AG08395 (cell line): Measurements from ENCODE around the gene RAB17.

Experiments
- DNase-seq: peaks from one replicate; pipeline ENCODE4 v3.0.0; 2012; ENCODE audit warnings: mixed read lengths, low spot score

Gene RAB17

DNA sequence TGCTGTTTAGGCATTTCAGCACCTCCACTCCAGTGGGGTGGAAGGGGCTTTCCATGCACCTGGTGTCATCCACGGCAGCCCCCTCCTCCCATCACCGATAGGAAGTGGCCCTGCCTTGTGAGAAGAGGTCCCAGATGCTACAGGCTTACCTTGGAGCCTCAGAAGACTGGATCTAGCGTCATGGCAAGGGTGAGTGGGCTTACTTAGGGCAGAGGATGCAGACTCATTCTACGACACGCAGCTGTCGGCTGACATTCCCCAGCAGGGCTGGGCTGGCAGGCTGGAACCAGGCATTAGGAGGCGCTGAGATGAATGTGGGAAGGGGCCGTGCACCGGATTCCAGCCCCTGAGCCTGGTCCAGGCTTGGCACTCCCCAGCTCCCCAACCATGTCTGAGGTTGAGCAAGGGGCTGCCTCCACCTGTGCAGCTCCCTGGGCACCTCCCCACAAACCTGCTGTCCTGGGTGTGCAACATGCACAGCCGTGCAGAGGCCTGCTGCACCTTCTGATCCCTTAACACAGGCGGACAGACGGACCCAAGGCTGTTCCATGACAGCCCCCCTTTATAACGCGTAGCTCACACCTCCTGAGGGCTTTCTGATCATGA, 25.9 kb downstream of the RAB17 start:
- no peak for DNase-seq

DNA sequence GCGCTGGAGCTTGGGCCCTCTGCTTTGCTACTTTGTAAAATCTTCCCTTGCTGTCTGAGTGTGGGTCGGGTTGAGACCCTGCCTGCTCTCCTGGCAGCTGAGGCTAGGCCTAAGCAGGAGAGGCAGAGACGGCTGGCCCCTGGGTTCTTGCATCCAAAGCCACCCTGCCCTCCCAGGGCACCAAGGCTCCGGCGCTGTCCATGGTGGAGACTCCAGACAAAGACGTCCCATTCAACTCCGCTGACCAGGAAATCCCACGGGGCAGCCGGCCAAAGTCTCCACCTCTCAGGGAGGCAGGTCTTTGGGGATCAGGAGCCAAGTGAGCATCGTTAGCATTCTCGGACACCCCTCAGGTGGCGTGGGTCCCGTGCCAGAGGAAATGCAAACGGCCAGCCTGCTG, 26.7 kb downstream of the RAB17 start:
- DNase-seq, result peak; percentile 46

DNA sequence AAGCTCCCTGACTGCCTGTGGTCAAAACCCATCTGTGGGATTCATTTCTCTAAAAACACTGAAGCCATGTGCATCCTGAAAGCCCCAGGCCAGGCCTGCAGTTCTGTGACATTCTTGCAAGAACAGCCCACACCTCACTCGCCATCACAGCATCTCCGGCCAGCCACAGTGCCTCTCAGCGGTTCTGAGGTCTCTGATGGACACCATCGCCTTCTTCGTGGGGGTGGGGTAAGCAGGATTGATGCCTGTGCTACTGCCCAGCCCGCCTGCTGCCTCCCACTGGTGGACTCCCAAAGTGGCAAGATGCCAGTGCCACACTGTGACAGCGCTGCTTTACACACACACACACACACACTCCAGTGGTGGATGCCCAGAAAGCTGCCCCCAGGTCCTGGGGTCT, 29.3 kb downstream of the RAB17 start:
- DNase-seq, result no peak

DNA sequence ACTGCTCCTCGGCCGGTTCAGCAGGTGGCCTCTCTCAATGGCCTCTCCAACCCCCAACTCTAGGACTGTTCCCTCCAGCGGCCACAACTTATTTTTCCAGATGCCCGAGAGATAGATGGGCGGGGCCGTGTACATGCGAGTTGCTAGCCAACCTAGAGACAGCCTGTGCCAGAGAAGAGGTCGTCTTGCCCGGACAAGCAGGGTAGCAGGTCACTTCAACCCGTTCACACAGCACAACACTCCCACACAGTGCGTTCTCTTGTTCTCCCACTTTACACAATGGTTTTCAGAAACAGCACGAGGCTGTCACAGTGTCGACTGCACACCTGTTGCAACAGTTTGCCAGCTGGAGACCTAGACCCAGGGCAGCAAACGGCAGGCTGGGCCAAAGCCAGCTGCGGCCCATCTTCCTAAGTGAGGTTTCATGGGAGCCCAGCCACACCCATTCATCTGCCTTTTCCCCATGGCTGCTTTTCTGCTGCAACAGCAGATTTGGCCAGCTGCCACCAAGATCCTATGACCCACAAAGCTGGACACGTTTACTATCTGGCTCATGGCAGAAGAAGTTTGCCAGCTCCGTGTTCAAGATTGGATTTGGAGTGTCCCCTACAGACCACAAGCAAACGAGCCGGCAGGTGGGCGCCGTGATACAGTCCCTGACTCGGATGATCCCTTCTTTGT, 31.4 kb downstream of the RAB17 start:
- DNase-seq, result peak; percentile 83

DNA sequence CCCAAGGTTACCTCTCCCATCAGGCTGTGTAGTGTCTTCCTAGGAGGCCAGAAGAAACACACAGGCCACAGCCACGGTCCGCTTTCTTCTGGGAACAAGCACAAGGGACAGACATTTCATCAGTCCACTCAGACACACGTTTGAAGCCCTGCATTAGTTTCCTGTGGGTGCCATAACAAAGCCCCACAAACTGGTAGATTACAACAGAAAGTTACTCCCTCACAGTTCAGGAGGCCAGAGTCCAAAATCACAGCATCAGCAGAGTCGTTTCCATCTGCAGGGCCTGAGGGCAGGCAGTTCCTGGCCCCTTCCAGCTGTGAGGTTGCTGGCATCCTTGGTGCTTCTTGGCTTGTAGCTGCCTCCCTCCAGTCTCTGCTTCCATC, 32.9 kb downstream of the RAB17 start:
- no peak for DNase-seq

DNA sequence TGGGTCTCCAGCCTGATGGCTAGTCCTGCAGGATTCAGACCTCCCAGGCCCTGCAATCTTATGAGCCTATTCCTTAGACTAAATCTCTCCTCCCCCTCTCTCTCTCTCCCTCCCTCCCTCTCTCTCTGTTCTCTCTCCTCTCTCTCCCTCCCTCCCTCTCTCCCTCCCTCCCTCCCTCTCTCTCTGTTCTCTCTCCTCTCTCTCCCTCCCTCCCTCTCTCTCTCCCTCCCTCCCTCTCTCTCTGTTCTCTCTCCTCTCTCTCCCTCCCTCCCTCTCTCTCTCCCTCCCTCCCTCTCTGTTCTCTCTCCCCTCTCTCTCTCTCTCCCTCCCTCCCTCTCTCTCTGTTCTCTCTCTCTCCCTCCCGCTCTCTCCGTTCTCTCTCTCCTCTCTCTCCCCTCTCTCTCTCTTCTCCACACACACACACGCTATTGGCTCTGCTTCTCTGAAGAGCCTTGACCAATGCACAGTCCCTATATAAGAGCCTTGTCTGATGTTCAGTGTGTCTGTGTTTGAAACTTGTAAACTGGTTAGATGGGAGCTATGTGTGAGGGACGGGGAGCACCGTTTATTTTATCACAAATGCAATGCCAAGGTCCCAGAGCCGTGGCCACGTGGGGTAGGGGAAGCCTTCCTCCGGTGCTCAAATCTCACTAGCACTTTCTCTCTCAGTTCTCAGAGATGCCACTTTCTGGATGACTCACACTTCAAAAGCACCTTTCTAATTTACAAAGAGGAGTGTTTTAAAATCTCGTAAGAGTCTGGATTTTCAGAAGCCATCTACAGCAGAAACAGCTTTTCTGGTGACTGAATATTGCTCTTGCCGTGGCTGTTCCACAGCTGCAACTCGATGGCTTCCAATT, 33.5 kb downstream of the RAB17 start:
- DNase-seq, result no peak

DNA sequence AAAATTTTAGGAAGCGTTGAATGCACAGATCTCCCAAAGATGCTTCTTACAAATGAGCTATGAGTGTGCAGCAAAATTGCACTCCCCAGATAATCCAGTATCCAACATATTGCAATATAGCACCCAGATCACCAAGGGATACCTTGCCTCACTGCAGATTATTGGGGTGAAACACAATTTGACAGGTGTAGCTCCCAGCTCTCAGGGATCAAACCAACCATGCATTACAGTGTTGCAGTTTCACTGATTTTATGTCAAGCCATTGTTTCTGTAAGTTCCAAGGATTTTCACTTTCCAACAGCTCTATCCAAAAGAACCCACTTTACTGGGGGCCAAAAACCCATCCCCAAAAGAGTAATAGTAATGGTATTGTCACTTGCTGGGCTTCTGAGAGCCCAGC, 35.0 kb downstream of the RAB17 start:
- DNase-seq, result no peak

DNA sequence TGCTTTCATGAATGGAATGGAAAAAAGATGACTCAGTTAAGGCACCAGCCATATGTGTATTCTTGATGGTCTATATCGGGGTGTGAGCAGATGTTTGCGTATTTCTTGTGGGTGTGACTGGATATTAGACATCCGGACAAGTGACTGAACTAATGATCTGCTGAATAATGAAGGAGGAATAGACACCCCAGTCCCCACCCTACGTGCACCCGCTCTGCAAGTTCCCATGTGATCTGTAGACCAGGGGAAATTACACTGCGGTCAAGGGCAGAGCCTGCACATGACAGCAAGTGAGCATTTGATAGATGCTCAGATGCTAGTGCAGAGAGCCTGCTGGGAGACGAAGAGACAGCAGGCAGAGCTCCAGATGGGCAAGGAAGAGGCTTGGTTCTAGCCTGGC, 36.6 kb downstream of the RAB17 start:
- DNase-seq, result no peak

DNA sequence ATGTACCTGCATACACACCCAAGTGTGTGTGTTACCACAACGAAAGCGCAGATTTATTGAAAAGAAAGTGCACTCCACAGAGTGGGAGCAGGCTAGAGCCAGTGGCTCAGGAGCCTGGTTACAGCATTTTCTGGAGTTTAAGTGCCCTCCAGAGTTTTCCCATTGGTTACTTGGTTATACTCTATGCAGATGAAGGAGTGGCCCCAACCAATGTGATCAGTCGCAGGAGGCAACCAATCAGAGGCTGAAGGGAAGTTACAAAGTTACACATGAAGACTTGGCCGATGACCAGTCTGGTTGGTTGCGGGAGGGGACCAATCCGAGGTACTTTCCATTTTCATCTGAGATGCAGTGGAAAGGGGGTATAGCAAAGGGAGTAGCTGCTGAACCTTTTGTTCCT, 37.6 kb downstream of the RAB17 start:
- DNase-seq, result no peak

DNA sequence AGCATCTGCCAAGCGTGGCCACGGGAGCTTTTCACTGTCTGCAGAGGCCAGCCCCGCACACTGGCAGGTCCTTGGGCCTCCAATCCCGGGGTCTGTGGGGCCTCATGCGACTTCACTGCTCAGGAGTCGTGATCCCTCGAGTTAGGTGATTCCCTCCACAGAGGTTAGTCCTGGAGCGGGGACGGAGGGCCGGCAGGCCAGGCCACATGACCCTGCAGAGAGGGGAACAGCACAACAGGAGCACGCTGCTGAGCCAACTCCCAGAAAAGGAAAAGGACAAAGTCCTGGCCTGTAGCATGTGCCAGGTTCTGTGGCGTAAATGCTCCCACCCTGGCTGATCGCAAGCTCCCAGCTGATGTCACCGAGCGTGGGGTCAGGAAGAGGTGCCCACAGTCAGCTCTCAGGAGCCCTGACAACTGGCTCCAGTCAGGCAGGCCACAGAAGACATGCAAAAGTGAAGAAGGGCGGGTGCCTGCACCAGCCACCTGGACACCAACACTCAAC, 39.4 kb downstream of the RAB17 start:
- no peak for DNase-seq

DNA sequence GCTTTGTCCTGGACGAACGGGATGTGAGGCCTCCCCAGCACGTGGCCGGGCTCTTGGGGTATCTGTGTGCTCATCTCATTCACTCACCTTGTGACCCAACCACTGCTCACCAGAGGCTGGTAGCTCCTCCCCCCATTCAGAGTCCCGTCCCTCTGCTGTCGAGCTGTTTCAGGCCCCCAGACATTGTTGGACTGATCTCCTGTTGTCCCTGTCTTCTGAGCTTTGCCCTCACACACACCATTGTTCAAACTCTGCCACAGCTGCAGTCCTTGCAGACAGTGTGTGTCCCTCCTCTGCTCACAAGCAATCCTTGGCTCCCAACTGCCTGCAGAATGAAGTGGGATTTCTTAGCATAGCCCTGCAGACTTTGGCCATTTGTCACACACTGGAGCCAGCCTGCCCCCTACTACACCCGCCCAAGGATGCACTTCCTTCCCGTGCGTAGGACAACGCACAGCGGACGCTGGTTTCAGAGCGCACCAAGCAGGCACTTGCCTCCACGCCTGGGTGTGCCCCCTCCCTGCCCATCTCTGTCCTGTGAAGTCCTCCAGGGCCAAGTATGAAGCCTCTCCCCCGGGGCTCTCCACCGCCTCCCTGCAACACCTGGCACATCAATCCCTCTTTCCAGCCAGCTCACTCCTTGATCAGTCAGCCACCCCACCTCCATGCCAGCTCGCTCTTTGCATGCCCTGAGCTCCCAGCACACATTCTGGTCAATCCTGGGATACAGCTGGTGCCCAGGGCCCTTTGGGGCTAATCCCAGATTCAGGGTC, 40.7 kb downstream of the RAB17 start:
- no peak for DNase-seq

DNA sequence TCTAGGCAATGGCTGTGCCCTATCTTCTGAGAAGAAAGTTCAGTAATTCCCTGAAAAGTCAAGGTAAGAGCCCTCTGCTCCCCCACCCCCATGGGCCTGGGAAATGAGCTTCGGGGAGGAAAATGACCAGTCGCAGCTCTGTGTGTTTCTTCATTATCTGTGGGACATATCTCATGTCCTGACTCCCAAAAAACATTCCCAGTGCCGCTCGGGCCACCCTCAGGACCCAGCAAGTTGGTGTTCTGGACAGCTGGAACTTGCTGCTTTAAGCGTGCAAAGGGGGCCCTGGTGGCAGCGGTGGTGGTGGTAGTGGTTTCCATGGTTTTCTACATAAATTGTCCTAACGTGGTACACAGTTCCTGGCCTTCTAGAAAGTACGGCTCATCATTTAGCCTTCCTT, 41.3 kb downstream of the RAB17 start:
- no peak for DNase-seq

DNA sequence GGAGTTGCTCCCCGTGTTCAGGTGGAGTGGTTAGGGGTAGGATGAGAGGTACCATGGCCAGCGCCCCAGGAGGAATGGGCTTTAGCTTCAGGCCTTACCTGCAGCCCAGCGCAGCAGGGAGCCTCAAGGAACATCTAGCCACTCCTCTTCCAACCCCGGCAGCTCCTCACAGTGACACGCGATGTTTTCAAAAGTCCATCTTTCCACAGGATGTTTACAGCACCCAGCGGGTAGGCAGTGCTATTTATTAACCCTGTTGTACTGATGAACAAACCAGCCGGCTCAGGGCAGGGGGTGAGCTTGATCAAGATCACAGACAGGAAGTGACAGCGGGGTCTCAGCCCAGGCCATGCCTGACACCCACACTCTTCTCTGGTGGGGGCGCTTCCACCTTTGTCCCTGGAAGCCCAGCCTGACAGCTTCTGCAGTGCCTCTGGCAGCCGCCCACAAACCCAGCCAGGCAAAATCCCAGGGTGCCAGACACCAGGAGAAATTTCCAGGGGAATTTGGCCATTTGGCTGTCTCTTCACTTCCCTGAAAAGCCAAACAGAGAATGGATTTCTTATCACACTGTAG, 42.6 kb downstream of the RAB17 start:
- no peak for DNase-seq

DNA sequence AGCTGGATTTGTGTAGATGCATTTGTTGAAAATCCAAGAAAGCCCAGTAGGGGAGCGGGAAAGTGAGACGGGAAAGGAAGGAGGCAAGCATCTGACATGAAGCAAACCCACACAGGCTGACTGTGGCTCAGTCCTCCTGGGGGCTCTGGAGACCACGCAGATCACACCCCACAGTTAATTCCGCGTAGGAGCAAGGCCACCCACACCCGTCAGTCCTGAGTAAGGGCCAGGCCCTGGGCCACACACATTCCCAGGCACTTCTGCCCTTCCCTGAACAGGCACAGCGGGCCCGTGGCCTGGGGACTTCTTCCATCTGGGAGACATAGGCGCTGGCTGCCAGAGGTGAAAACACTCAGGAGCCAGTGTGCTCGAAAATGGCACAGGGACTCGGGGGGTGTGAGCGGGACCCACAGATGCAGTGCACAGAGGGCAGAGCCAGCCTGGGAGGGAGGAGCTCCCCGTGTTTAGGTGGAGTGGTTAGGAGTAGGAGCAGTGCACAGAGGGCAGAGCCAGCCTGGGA, 43.6 kb downstream of the RAB17 start:
- DNase-seq, result no peak

DNA sequence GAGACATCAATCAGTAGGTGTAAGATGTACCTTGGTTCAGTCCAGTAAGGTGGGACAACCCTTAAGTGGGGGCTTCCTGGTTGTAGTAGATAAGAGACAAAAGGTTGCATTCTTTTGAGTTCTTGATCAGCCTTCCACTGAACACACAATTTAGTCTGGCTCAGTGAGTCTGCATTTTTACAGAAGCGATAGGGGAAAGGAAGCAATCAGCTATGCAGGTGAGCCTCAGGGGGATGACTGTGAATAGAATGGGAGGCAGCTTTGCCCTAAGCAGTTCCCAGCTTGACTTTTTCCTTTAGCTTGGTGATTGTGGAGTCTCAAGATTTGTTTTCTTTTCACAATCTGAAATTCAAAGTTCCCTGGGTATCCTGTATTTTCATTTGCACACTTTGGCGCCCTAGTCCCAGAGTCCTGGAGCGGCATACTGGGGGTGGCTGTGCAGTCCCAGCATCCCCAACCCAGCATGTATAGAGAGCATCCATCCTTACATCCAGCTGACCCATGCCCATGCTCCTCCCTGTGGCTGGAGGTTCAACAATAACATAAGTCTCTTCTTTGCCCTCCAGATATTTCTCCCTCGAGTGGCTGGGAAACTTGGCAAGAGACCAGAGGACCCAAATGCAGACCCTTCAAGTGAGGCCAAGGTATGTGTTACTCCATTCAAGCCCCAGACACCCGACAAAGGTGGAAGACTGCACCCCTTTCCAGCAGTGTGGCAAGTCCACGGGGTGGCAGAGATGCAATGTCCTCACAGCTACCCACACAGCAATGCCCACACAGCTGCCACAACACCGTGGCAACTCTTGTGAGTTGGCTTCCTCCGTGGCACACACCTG, 44.3 kb downstream of the RAB17 start:
- DNase-seq, result no peak

DNA sequence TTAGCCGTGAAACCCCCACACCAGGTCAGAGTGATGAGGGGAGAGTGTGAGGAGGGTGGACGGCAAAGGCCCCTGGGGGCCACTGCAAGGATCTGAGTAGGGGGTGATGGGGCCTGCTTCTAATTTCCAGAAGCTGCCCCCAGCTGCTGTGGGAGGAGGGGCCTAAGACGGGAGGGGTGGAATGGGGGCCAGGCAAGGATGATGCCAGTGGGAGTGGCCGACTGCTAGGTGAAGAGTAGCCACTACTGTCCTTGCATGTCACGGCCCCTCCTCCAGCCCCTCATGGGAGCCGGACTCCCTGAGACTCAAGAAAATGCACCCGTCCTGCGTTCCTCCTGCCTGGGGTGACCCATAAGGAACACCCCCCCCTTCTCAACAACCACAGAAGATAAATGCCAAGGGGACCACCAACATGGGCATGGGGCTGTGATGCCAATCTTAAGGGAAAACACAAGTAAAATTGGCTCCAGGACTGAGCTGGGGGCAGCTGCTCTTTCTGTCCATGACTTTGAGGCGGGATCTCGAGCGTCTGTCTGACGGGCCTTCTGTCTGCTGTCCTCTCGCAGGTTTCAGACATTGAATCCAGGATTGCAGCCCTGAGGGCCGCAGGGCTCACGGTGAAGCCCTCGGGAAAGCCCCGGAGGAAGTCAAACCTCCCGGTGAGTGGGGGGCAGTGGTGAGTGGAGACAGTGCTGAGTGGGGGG, 48.4 kb downstream of the RAB17 start:
- DNase-seq, result no peak

DNA sequence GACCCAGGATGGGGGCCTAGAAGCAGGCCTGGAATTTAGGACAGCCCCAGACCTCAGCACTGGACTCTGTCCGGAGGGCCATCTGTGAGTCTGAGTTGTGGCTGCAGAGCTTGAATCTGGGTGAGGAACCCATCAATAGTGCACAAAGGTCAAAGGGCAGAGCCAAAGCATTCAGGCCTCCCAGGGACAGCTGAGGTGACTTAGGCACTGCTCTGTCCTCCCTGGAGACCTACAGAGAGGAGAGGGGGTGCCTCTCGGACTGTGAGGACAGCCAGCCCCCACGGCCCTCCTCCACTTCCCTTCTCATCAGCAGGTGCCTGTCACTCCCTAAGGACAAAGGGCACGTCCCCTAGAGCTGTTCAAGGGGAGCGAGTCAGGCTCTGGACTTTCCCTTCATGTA, 49.3 kb downstream of the RAB17 start:
- DNase-seq, result no peak

DNA sequence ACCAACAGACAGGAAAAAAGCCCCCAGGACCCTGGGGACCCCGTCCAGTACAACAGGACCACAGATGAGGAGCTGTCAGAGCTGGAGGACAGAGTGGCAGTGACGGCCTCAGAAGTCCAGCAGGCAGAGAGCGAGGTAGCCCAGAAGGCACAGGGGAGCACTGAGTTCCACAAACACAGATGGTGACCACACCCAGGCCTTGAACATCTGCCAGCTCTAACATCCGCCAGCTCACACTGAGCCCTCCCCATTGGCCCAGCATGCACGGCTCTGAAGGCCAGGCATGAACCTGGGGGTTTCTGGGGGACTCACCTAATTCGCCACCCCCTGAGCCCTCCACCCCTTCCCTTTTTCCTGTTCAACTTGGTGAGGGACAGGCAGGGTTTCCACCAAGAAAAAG, 49.7 kb downstream of the RAB17 start:
- peak; percentile 90 for DNase-seq

DNA sequence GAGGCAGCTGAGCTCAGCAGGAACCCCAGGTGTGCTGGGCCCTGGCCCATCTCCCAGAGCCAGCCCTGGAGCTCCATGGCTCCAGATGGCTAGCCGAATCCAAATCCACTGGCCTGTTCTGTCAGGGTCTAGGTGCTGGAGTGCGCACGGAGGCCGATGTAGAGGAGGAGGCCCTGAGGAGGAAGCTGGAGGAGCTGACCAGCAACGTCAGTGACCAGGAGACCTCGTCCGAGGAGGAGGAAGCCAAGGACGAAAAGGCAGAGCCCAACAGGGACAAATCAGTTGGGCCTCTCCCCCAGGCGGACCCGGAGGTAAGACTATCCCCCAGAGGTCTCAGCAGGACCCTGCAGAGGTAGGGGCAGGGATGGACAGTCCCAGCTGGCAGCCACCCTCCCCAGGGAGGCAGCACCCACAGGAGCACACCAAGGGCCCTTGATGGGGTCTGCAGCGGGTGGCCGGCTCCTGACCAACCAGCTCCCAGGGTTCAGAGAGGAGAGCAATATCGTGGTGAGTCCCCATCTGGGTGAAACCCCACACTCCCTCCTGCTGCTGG, 50.2 kb downstream of the RAB17 start:
- DNase-seq, result no peak

DNA sequence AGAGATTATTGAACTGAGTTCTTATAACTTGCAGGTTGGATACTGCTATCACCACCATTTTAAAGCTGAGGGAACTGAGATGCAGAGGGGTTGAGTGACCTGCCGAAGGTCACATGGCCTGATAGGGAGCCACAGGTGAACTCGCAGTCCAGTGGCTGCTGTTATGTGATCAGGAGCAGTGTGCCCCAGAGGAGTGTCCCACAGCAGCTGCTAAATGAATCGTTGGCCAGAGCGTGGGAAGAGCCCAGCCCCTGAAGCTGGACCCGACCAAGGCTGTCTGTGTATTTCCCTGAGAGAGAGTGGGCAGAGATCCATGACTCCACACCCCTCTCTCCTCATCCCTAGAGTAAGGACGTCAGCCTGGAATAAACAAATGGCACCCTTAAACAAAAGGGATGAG, 50.9 kb downstream of the RAB17 start:
- no peak for DNase-seq
